HFF-Myc (cell line): ENCODE data around the gene PCID2.

Source experiments
- DNase-seq: peaks from one replicate; pipeline ENCODE4 v3.0.0-alpha.2; 2011; ENCODE audit warnings: low read depth; ENCODE audit errors: extremely low read depth
- H3K4me3 ChIP-seq: replicated peaks from 2 replicates; pipeline ENCODE4 v1.5.1; 2011; ENCODE audit warnings: low read depth, mild to moderate bottlenecking, control low read depth, low read length
- TF ChIP-seq, protein P1 (sequence below): IDR thresholded peaks from 2 replicates; pipeline ENCODE4 v1.5.1; 2012; ENCODE audit warnings: mild to moderate bottlenecking, low read depth, low read length, control low read depth; ENCODE audit errors: missing control alignments

The PCID2 gene

GRCh38 chr13:113219256-113219940, 10.9 kb upstream of the PCID2 start:
- no peak for DNase-seq
- TF ChIP-seq, protein P1, sequence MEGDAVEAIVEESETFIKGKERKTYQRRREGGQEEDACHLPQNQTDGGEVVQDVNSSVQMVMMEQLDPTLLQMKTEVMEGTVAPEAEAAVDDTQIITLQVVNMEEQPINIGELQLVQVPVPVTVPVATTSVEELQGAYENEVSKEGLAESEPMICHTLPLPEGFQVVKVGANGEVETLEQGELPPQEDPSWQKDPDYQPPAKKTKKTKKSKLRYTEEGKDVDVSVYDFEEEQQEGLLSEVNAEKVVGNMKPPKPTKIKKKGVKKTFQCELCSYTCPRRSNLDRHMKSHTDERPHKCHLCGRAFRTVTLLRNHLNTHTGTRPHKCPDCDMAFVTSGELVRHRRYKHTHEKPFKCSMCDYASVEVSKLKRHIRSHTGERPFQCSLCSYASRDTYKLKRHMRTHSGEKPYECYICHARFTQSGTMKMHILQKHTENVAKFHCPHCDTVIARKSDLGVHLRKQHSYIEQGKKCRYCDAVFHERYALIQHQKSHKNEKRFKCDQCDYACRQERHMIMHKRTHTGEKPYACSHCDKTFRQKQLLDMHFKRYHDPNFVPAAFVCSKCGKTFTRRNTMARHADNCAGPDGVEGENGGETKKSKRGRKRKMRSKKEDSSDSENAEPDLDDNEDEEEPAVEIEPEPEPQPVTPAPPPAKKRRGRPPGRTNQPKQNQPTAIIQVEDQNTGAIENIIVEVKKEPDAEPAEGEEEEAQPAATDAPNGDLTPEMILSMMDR = no peak
- no peak overlapping the region for H3K4me3 ChIP-seq

DNA sequence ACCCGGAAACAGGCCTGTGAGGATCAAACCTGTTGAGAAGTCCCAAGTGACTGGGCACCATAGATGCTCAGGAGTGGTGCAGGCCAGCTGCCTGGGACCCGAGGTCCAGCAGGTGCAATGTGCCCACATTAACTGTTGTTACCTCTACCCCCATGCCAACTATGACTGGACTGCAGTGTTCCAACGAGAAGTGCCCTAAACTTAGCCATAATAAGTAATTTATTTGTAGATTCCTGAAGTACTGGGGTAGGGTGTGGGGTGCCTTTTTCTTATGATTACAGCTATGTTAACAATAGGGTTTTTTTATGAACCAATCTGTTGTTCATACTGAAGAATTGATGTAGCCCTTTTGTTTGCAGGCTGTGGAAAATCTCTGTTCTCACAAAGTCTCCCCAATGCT, 10.1 kb upstream of the PCID2 start:
- TF ChIP-seq, protein P1 = no peak
- no peak overlapping the region for H3K4me3 ChIP-seq
- DNase-seq = no peak

DNA sequence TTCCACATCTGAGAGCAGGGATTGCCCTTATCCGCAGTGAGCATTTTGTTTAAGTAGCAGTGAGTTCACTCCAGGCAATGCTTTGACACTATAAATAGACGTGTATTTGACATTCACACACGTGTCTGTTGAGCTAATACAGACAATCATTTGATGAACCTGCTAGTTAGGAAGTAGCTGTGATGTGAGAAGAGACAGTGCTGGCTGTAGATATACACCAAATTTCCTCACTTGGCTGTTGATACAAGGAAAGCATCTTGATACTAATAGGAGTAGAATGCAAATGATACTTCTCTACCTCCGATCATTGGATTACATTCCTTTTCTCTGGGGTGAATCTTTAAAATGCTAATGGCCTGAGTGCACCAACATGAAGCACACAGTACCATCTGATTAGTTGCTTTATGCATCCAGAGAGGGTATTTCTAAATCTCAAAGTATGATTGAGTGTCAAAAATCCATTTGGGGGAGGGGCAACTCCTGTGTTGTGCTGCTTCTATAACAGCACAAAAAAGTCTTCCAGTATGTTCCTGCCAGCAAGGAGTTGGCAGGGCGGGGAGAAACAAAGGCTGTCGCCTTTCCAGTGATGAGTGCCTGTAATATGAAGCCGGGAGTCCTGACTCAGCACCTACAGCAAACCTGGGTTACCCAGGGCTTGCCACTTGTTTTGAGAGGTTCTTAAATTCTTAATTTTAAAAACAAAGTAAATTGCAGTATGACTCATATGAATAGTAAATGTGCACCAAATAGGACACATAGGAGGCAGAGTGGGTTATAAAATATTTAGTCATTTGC, 8.0 kb upstream of the PCID2 start:
- no peak for DNase-seq
- H3K4me3 ChIP-seq = no peak overlapping the region
- TF ChIP-seq, protein P1 = no peak

GRCh38 chr13:113211774-113212173, 3.3 kb upstream of the PCID2 start:
- no peak for DNase-seq
- TF ChIP-seq, protein P1 = peak; percentile 29
- peak overlapping the region; percentile 95 for H3K4me3 ChIP-seq

DNA sequence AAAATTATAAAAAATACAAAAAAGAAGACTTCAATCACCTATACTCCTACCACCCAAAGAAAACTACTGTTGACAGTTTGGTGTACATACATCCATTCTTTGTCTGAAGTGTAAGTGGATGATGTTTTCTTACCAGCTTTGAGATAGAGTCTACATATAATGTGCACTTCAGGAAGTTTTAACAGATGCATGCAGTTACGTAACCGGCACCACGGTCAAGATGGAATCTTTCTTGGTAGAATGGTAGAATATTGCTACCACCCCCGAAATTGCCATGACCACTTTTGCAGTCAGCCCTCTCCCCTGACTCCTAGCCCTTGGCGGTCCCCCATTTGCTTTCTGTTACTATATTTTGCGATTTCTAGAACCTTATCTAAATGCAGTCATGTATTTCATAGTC, 2.4 kb upstream of the PCID2 start:
- peak overlapping the region; percentile 95 for H3K4me3 ChIP-seq
- TF ChIP-seq, protein P1 = no peak
- DNase-seq = no peak

- TF ChIP-seq, protein P1 = no peak
- no peak for DNase-seq
- peak overlapping the region; percentile 95 for H3K4me3 ChIP-seq
These were observed 1.4 kb upstream of the PCID2 start for GRCh38 chr13:113209759-113210421.
